SK-N-MC (cell line): Measurements from ENCODE around the gene TIMP3.

Experiments used
- DNase-seq: peaks from one replicate; pipeline ENCODE4 v3.0.0-alpha.2; 2011; ENCODE audit warnings: low read depth, low spot score
- H3K27ac ChIP-seq: fragments of 200-600 bp; sonication (generic); 2 replicates; pipeline ENCODE4 v1.5.1; 2016; ENCODE audit warnings: mixed run types
- H3K36me3 ChIP-seq: fragments of 200-600 bp; sonication (generic); 2 replicates; pipeline ENCODE4 v1.6.1; 2017; ENCODE audit warnings: antibody characterized with exemption, low read length, mixed read lengths; ENCODE audit not compliant: insufficient read depth
- H3K4me3 ChIP-seq: fragments of 200-600 bp; sonication (generic); 2 replicates; pipeline ENCODE4 v1.5.1; 2016
- H3K9ac ChIP-seq: fragments of 200-600 bp; sonication (generic); 2 replicates; pipeline ENCODE4 v1.8.0; 2017; ENCODE audit warnings: mixed run types, mixed read lengths; ENCODE audit not compliant: insufficient read length
- H3K9me3 ChIP-seq: fragments of 200-600 bp; sonication (generic); 2 replicates; pipeline ENCODE4 v1.6.1; 2017; ENCODE audit warnings: low read depth, mild to moderate bottlenecking, antibody characterized with exemption, low read length, moderate library complexity, mixed read lengths
- EZH2 ChIP-seq: fragments of 200-600 bp; sonication (generic); IDR thresholded peaks from one replicate; pipeline ENCODE4 v1.6.1; 2017; ENCODE audit warnings: antibody characterized with exemption
- FOXP2 ChIP-seq: optimal IDR thresholded peaks from 2 replicates; pipeline ENCODE3; 2011; ENCODE audit warnings: mild to moderate bottlenecking, moderate library complexity; ENCODE audit not compliant: insufficient read depth; ENCODE audit errors: extremely low read length, control extremely low read depth
- POLR2AphosphoS5 ChIP-seq: IDR thresholded peaks from 2 replicates; pipeline ENCODE4 v1.6.1; 2012; ENCODE audit warnings: mild to moderate bottlenecking, low read depth, low read length, borderline replicate concordance

TIMP3 gene

DNA sequence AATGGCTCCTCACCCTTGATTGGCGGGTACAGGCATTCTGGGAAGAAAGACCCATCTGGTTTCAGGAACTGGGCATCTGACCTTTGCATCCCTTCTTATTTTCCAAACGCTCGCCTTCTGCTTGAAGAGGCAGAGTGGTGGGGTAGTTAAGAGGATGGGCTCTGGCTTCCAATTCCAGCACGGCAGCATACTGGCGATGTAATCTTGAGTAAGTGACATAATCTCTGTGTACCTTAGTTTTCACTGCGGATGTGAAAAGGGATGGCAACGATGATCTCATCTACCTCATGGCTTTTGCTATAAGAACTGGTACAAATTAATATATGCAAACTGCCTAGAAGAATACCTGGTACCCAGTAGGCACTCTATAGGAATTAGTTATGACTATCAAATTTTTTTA is 10.0 kb upstream of the TIMP3 start:
- DNase-seq, result no peak
- Histone ChIP-seq H3K27ac (no peak overlapping the region), H3K4me3 (no peak overlapping the region), H3K9me3 (no peaks in the 10 kb centered on the region), H3K9ac (no peak overlapping the region), H3K36me3 (no peaks in the 10 kb centered on the region)
- no peak for TF ChIP-seq EZH2
- TF ChIP-seq FOXP2, result no peak
- TF ChIP-seq POLR2AphosphoS5, result no peak

GRCh38 chr22:32793589-32793988 is 7.9 kb upstream of the TIMP3 start:
- Histone ChIP-seq H3K9ac (no peak overlapping the region), H3K4me3 (no peak overlapping the region), H3K9me3 (no peaks in the 10 kb centered on the region), H3K36me3 (no peaks in the 10 kb centered on the region), H3K27ac (no peak overlapping the region)
- TF ChIP-seq EZH2, result no peak
- TF ChIP-seq POLR2AphosphoS5, result no peak
- no peak for TF ChIP-seq FOXP2
- no peak for DNase-seq

DNA sequence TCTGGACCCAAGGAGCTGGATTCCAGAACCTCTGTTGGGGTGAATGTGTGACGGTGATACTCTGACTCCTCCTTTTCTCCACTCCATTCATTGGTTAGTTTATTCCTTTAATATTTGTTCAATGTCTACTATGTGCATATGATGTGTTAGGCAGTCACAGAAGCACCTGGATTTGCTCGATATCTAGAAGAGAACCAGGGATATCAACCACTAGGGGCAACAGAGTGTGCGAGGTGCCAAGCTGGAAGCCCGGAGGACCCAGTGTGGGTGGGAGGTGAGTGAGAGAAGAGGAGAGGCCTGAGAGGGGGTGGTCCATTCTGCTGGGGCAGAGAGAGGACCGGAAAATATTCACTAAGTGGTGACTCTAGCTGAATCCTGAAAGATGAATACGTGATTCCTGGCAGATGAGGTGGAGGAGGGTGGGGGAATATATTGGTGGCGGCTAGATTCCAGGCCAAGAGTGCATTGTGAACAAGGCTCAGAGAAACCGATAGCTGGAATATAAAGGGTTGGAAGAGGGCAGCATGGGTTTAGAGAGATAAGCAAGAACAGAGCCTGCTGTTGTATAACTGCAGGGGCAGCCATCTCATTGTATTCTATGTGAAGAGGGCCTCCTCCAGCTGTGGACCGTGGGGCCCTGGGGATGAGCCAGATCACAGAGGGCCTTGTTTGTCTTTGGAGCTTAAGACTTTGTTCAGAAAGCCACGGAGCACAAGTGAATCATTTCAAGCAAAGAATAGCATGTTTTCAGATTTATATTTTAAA is 6.9 kb upstream of the TIMP3 start:
- no peak for DNase-seq
- TF ChIP-seq FOXP2 (no peak), EZH2 (no peak), POLR2AphosphoS5 (no peak)
- no peak overlapping the region for H3K27ac ChIP-seq
- no peak overlapping the region for H3K4me3 ChIP-seq
- H3K36me3 ChIP-seq, result no peaks in the 10 kb centered on the region
- no peaks in the 10 kb centered on the region for H3K9me3 ChIP-seq
- H3K9ac ChIP-seq, result no peak overlapping the region

DNA sequence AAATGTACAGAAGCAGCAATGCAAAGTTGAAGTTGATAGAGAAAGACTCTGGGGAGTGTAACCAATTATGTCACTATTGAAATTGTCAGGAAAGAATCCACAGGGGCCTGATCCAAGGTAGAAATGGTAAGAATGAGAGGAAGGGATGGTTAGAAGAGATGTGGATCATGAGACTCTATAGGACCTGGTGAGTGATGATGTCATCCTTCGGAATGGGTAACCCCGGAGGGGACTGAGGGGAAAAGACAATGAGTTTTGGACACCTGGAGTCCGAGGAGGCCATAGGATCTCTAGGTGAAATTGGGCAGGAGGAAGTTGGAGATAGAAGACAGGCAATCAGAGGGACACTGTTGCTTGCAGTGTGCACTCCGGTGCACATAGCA is 6.3 kb upstream of the TIMP3 start:
- no peak overlapping the region for H3K27ac ChIP-seq
- TF ChIP-seq POLR2AphosphoS5 (no peak), FOXP2 (no peak), EZH2 (no peak)
- no peaks in the 10 kb centered on the region for H3K9me3 ChIP-seq
- H3K36me3 ChIP-seq, result no peaks in the 10 kb centered on the region
- no peak for DNase-seq
- H3K9ac ChIP-seq, result no peak overlapping the region
- H3K4me3 ChIP-seq, result no peak overlapping the region

DNA sequence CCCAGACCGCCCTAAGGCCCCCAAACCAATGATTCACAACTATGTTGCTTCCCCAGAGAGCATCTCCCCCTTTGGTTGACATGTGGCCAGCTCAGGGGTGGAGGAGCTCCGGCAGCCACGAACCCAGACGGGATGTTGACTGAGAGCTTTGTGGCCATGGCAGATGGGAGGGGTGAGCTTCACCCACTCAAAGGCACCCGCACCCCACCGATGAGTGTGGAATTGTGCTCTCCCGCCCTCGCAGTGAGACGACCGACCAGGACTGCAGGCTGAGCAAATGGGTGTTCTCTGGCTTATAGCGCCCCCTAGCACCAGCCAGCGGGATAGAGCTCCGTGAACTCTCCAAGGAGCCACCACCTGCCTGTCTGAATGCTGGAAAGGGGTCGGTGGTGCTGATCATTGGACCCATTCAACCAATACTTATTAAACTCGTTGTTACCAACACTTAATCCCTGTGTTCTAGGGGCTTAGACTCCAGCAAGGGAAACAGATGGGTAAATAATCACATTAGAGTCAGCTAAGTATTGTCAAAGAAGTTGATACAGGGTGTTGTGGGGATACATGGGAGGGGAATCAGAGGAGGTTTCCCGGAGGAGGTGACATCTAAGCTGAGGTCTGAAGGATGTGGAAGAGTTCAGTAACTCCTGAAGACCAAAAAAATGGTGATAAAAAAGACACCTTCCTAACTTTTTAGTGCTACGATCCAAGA is 4.5 kb upstream of the TIMP3 start:
- Histone ChIP-seq H3K9ac (no peak overlapping the region), H3K36me3 (no peaks in the 10 kb centered on the region), H3K9me3 (no peaks in the 10 kb centered on the region), H3K4me3 (peak overlapping the region; percentile 34), H3K27ac (no peak overlapping the region)
- no peak for TF ChIP-seq POLR2AphosphoS5
- no peak for DNase-seq

- no peak for TF ChIP-seq EZH2
- no peak for TF ChIP-seq FOXP2
- TF ChIP-seq POLR2AphosphoS5, result no peak
- H3K9ac ChIP-seq, result no peak overlapping the region
- H3K36me3 ChIP-seq, result no peaks in the 10 kb centered on the region
- H3K9me3 ChIP-seq, result no peaks in the 10 kb centered on the region
- H3K4me3 ChIP-seq, result no peak overlapping the region
- no peak for DNase-seq
- H3K27ac ChIP-seq, result no peak overlapping the region
Measured at GRCh38 chr22:32799496-32799895, 2.0 kb upstream of the TIMP3 start.

DNA sequence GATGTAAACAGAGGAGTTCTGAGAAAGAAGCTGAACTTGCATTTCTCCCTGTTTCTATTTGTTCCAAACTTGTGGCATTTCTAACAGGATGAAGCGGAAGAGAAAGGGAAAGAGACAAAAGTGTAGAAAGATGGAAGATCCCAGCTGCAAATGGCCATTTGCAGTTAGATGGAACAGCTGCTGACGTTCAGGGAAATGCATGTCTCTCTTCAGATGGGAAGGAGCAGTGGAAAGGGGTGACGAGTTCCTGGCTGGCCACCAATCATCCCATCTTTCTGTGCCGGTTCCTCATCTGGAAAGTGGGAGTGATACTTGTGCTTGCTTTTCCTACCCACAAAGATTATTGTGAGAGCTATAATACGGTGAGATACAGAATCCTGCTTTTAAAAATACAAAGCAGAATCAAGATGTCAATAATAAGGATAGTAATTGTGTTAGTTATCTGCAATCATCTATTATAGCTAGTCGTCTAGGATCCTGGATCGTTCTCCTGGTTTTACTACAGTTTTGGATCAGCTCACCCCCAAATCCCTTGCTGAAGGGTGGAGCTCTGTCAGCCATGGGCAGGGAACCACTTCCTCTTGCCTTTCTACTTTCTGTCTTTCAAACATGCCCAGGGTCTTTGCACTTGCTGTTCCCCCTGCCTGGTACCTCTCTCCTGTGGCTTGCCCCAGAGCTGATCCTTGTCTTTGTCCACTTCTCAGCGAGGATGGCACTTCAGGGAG is 1.2 kb upstream of the TIMP3 start:
- no peak for TF ChIP-seq EZH2
- TF ChIP-seq FOXP2, result no peak
- TF ChIP-seq POLR2AphosphoS5, result no peak
- Histone ChIP-seq H3K36me3 (no peaks in the 10 kb centered on the region), H3K4me3 (no peak overlapping the region), H3K27ac (no peak overlapping the region), H3K9me3 (no peaks in the 10 kb centered on the region), H3K9ac (no peak overlapping the region)
- no peak for DNase-seq

GRCh38 chr22:32800994-32801536 is 440 bp upstream of the TIMP3 start:
- H3K9ac ChIP-seq, result no peak overlapping the region
- H3K4me3 ChIP-seq, result peak overlapping the region; percentile 80
- no peaks in the 10 kb centered on the region for H3K36me3 ChIP-seq
- H3K27ac ChIP-seq, result no peak overlapping the region
- TF ChIP-seq FOXP2 (no peak), POLR2AphosphoS5 (no peak), EZH2 (no peak)
- no peaks in the 10 kb centered on the region for H3K9me3 ChIP-seq
- no peak for DNase-seq
